Renal pelvis (tissue), 4 donors: ENCODE results near the gene CAPSL. TPM values are rescaled to one million over a fixed set of nuclear protein-coding genes. Genes with fewer than 3 reads are reported as not detected.
"Not testable (repeated sequence)": the region's sequence is repeated elsewhere in the genome, so short reads cannot be mapped to it uniquely, and the experiment has no call there.

ENCODE experiments used
- DNase-seq: peaks from one replicate; pipeline ENCODE4 v3.0.0-alpha.2; 2013
- polyA plus RNA-seq, 3 donors: library from polyadenylated mRNA; unstranded; fragments of 120-200 nt; gene quantifications; one replicate each; pipeline ENCODE4 v1.2.1, GENCODE V29; 2013; ENCODE audit not compliant: insufficient read length in 3 of 3

Gene CAPSL
- polyA plus RNA-seq, 3 donors: 4.2 to 6.9 (median 5.6) TPM

DNA sequence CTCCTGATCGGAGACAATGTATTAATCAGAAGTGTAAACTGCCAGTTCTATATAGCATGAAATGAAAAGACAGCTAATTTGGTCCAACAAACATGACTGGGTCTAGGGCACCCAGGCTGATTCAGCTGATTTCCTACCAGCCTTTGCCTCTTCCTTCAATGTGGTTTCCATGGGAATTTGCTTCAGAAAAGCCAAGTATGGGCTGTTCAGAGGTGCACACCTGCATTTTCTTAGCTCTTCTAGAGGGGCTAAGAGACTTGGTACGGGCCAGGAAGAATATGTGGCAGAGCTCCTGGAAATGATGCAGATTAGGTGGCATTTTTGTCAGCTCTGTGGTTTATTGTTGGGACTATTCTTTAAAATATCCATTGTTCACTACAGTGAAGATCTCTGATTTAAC lies 59.3 kb downstream of the CAPSL start:
- no peak for DNase-seq

DNA sequence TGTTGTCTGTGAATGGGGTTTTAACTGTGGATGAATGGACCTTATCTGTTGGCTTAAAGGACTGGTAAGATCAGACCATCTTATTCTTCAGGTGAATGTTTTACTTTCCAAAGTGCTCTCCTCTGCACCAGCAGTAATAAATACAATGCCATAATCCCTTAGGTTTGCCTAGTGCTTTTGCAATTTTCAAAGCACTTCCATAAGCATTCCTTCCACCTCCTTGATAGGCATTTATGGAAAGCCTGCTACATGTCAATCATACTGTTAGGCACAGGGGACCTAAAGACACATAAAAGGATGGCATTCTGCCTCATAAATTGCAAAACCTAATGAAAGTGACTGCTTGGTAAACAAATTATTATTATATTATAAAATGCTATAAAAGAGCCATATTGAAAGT lies 60.3 kb downstream of the CAPSL start:
- DNase-seq: no peak

DNA sequence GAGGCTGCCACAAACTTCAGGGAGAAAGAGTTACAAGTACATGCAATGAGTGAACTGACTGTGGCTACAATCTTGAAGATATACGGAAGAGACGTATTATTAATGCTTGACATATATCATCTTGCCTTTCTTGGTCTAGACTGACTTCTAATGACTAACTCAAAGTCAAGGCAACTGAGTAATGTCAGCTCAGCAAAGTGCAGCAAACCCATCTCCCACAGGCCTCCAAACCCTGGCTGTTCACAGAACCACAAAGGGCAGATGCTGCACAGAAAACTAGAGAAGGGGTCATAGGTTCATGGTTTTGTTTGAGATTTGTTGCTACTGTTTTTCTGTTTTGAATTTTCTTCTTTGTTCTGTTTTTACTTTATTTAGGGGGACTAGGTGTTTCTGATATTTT lies 60.8 kb downstream of the CAPSL start:
- DNase-seq: no peak

DNA sequence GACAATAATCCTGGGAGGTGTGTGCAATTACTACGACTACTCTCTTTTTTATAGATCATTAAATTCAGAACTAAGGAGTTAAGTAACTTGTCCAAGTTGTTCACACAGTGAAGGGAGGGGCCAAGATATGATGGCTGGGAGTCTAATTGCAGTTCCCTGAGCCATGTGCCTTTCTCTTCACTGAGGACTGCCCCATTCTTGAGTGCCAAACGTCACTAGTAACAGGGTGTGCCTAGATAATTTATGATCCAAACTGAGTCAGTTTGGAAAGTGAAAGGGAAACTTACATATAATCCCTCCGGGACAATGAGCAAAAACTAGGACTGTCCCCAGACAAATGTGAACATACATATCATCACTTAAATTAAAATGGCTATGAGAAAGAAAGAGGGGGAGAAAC lies 61.5 kb downstream of the CAPSL start:
- no peak for DNase-seq

DNA sequence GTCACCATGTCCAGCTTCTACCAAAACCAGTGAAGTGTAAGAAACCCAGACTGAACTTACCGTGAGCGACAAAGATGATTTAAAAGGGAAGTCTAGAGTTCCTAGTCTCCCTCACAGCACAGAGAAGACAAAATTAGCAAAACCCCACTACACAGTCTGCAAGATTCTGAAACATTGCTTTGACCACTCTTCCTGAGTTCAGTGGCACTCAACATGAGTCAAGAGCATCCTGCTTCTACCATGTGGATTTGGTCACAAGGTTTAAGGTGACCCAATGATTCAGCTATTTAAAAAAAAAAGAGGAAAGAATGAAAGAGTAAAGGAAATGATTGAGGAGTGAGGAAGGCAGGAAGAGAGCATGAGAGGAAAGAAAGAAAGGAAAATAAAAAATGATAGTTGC lies 62.0 kb downstream of the CAPSL start:
- DNase-seq: no peak

DNA sequence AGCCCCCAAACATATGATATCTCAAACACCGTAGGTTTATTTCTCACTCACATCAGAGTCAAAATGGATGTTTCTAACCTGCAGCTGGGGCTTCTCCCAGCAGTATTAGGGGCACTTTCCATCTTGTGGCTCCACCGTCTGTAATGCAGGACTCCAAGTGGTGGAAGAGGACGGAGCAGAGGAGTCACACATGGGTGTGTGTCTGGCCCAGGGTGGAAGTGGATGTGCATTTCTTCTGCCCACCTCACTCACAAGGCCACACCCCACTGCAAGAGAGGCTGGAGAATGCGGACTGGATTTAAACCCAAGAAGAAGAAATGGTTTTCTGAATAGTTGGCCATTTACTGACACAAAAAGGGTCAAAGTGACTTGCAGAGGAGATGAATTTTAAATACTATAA lies 67.8 kb downstream of the CAPSL start:
- DNase-seq: no peak

DNA sequence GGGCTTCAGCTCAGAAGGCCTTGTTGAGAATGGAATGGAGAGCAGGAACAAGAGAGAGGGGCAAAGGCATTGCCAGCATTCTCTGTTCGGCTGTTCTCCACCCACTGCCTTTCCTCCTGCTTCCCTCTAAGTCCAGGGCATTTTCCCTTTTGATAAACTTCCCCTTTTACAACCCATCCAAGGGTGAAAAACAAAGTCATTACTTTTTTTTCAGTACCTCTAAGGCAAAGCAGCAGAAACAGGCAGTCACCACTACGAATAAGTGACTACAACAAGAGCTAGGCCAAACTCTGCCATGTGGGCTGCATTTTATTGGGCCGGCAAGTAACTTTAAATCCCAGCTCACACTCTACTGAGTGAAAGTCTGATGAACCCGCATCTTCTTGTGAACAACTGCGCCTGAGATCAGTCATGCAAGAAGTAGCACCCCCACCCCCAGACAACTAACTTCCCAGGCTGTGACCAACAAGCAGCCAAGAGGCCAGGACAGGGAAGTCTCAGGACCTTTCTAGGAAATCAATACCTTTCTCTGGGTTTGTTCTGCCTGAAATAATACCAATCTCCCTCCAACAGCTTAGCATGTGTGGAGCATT lies 68.6 kb downstream of the CAPSL start:
- DNase-seq: no peak

DNA sequence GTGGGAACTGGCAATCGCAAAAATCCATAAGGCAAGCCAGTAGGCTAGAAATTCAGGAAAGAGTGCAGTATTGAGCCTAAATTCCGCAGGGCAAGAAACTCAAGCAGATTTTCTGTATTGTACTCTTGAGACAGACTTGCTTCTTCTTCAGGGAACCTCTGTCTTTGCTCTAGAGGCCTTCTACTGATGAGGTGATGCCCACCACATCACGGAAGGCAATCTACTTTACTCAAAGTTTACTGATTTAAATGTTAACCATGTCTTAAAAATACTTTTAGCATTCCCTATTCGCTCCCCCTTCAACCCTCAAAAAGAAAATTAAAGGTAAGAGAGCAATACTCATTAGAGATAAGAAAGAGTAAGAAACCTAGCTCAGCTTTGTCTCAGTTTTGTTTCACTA lies 70.4 kb downstream of the CAPSL start:
- no peak for DNase-seq

DNA sequence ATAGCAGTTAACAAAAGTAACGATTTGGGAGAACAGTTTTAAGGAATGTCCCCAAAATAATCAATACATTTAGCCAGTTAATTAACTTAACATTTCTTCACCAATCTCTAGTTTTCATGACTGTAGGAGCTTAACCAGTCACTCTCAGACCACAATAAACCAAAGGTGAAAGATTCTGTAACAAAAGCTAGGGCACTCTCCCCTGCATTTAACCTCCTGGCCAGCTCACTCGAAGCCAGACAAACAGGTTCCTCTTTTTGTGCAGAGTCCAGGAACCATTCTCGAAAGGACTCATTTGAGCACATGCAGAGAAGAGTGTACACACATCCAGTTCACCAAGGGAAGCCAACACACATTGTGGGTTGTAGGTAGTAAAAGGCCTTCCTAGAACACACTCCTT lies 75.3 kb downstream of the CAPSL start:
- no peak for DNase-seq

DNA sequence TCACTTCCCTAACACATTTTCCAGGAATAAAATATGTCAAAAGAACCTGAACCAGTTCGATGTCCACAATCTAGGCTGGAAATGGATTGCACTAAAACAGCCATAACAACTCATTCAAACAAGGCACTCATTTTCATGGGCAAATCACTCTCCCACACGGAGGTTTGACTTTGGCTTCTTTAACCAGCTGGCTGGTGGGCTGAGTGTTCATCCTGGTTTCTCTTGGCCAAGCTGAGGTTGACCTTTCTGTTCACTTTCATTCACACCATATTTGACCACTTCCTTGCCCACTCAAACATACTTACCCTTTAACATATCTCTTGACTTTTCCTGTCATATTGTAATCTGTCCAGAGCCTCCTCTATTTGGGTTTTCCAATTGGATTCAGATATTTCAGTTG lies 76.3 kb downstream of the CAPSL start:
- DNase-seq: no peak

DNA sequence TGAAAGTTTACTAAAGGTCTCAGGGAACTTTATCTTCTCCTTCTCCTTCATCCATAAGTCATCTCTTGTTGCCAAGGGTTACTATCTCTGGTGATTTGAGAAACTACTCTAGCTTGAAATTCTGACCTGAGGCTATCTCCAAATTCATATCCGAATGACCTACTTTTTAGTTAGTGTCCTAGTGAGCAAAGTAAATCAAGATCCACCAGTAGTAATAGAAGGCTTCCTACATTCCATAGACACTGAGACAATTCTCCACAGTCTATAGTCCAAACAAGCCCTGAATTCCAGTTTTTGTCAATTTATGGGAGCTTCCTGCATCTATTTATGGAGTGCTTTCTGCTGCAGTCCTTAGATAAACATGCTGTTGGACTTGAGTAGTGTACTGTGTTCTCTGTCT lies 76.7 kb downstream of the CAPSL start:
- no peak for DNase-seq

DNA sequence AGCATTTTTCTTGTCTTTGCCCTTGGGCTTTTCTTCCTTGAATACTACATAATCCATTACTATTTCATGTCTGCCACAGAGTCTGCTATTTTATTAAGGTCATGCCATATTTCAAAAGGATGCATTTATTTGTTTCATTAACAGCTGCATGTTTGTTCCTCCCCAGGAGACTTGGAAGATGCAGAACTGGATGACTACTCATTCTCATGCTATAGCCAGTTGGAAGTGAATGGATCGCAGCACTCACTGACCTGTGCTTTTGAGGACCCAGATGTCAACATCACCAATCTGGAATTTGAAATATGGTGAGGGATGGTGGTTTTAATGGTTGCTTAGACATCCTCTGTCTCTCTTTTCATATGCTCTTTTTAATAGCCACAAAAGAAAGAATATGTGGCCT lies 77.7 kb downstream of the CAPSL start:
- no peak for DNase-seq

DNA sequence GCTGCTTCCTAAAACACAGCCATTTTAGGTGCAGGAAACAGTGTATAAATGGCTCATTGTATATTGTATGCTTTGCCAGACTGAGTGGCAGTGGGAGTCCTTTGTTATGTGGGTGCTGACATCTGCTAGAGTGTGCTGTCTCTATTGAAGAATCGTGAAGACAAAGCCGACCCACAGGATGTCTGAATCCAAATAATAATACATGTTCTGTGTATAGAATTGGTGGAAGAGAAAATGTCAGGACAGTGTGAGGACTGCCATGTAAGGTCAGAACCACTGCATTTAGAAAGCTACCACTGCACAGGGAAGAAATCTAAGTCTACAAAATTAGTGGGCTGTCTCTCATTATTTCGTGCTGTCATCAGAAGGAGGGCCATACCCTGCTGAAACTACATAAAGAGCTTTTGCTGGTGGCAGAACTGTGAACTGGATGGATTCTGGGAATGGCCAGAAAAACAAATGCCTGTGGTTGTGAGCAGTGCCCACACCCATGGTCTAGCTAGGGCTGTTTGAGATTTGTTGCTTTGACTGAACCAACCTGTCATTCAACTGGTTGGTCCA lies 79.2 kb downstream of the CAPSL start:
- DNase-seq: no peak

DNA sequence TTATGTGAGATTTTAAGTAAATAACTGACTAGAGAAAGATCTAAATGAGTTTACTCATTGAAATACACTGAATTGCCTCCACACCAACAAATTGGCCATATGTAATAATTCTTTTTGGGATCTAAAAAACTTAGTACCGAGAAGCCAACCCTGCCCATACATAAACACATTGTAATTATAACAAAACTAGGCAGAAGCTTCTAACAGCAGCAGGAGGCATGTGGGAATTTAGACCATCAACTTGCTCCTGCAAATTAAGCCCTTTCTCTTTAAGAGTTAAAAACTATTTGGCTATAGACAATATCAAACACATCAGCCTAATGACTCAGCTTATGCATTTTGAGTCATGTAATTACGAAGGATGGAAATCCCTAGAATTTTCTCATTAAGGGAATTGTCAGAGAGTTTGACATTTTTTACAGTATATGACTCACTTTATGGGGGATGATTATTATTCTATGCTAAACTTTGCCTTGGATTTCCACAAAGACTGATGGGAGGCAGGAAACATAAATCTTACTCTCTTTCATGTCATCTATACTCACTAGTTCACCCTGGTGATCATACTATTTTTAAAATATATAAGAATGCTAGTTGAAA lies 80.7 kb downstream of the CAPSL start:
- DNase-seq: no peak

DNA sequence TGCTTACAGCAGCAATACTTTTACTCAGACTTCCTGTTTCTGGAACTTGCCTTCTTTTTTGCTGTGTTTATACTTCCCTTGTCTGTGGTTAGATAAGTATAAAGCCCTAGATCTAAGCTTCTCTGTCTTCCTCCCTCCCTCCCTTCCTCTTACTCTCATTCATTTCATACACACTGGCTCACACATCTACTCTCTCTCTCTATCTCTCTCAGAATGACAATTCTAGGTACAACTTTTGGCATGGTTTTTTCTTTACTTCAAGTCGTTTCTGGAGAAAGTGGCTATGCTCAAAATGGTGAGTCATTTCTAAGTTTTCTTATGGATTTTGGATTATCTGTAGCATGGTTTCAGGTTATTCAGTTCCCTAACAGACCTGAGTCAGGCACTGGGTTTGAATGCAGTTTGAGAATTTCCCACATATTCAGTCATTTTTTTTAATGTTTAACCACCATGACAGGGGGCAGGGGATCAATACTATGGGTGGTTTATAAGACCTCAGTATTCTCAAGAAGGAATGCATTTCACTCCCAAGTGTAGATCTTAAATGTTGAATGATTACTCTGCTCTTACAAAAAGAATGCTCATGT lies 81.6 kb downstream of the CAPSL start, which contains the start of gene IL7R:
TSS of gene IL7R (plus strand) at position 127 of the 587 bp plus-strand sequence. CDS start at position 214, 87 bp downstream.
- DNase-seq: no peak

DNA sequence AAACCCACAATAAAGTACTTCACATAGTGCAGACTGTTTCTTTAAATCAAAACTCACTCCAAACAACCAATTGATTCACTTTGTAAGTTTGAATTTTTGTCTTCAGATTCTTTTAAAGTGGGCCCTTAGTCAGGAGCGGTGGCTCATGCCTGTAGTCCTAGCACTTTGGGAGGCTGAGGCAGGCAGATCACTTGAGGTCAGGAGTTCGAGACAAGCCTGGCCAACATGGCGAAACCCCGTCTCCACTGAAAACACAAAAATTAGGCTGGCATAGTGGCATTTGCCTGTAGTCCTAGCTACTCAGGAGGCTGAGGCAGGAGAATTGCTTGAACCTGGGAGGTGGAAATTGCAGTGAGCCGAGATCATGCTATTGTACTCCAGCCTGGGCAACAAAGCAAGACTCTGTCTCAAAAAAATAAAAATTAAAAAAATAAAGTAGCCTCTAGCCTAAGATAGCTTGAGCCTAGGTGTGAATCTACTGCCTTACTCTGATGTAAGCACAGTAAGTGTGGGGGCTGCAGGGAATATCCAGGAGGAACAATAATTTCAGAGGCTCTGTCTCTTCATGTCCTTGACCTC lies 82.1 kb downstream of the CAPSL start:
- not testable (repeated sequence) for DNase-seq

DNA sequence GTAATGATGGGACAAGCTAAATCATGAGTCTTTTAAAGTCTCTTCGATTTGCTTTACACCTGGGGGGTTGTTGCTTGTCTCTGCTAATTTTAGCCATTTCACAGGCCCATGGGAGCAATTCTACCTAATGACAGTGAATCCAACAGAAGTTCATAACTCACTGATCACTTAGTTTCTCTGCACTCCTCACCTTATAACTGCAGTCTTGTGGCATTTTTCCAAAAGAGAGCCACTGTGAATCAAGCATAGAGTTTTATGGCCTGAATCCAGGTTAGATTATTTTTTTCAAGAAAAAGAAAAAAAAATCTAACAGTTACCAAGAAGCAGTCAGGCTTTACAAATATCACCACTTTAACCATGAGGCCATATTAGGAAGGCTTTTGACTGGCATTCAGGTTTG lies 83.2 kb downstream of the CAPSL start:
- DNase-seq: no peak

Other genes starting within 250 kb of the CAPSL start
- gene IL7R, start 81.7 kb downstream of the CAPSL start, polyA plus RNA-seq: 1 to 10 TPM in 1 of 3 donors, under 1 TPM in 2; 0.78 to 1.3 (median 0.89) TPM
- gene UGT3A1, start 52.8 kb upstream of the CAPSL start, polyA plus RNA-seq: 100 to 1,000 TPM in 2 of 3 donors, 10 to 100 TPM in 1; 97.4 to 158 (median 158) TPM
- 10 to 100 TPM; 12.0 to 16.8 (median 16.0) TPM for gene UGT3A2, start 128.3 kb upstream of the CAPSL start, polyA plus RNA-seq
- gene LMBRD2, start 213.3 kb upstream of the CAPSL start, polyA plus RNA-seq: 10 to 100 TPM; 13.9 to 19.6 (median 18.1) TPM
- gene SKP2, start 213.5 kb upstream of the CAPSL start, polyA plus RNA-seq: 10 to 100 TPM; 45.7 to 55.8 (median 50.0) TPM